ENCODE data around the gene L3MBTL1.

Gene L3MBTL1

DNA sequence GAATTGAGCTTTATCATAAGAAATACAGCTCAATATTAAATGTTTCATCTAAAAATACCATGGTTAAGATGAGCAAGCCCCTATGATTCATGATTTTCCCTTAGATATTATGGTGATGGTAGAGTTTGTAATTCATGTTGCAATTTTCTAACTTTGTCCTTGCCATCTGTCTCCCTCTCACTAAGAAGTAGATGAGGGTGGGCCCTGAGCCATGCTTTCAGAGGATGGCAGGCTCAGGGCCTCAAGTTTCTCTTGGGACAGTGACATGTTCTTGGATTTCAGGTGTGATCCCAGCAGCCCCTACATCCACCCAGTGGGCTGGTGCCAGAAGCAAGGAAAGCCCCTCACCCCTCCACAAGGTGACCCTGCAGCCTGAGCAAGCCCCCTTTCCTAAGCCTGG is 25.6 kb downstream of the L3MBTL1 start:
- in situ Hi-C loops (cut with MboI; ENCODE audit: low sequenced_read_pairs, unreplicated experiment): loop anchor here (10.0 to 25.0 kb wide), 2 partner anchors 154 to 552 kb away; no protein-coding TSS in a partner anchor
- TF ChIP-seq, protein P1, sequence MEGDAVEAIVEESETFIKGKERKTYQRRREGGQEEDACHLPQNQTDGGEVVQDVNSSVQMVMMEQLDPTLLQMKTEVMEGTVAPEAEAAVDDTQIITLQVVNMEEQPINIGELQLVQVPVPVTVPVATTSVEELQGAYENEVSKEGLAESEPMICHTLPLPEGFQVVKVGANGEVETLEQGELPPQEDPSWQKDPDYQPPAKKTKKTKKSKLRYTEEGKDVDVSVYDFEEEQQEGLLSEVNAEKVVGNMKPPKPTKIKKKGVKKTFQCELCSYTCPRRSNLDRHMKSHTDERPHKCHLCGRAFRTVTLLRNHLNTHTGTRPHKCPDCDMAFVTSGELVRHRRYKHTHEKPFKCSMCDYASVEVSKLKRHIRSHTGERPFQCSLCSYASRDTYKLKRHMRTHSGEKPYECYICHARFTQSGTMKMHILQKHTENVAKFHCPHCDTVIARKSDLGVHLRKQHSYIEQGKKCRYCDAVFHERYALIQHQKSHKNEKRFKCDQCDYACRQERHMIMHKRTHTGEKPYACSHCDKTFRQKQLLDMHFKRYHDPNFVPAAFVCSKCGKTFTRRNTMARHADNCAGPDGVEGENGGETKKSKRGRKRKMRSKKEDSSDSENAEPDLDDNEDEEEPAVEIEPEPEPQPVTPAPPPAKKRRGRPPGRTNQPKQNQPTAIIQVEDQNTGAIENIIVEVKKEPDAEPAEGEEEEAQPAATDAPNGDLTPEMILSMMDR (IDR thresholded peaks at IDR 0.05; ENCODE audit: borderline replicate concordance, control extremely low read depth, extremely low read depth, insufficient read depth, missing control alignments): no peak
- no peak for DNase-seq (ENCODE audit: low spot score)

DNA sequence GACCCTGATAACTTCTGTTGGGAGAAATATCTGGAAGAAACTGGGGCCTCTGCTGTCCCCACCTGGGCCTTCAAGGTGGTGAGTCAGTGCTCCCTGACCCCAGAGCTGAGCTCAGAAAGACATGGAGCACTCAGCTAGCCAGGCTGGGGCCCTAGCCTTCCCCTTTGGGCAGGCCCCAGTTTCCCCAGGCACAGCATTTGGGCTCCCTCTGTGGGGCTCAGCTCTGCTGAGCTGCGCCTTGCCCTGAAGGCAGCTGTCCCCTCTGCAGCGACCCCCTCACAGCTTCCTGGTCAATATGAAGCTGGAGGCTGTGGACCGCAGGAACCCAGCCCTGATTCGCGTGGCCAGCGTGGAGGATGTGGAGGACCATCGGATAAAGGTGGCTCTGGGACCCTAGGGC is 26.5 kb downstream of the L3MBTL1 start:
- no peak for DNase-seq (ENCODE audit: low spot score)
- in situ Hi-C loops (cut with MboI; ENCODE audit: low sequenced_read_pairs, unreplicated experiment): loop anchor here (10.0 to 25.0 kb wide), 2 partner anchors 153 to 551 kb away; no protein-coding TSS in a partner anchor
- TF ChIP-seq, protein P1 (IDR thresholded peaks at IDR 0.05; ENCODE audit: borderline replicate concordance, control extremely low read depth, extremely low read depth, insufficient read depth, missing control alignments): no peak

DNA sequence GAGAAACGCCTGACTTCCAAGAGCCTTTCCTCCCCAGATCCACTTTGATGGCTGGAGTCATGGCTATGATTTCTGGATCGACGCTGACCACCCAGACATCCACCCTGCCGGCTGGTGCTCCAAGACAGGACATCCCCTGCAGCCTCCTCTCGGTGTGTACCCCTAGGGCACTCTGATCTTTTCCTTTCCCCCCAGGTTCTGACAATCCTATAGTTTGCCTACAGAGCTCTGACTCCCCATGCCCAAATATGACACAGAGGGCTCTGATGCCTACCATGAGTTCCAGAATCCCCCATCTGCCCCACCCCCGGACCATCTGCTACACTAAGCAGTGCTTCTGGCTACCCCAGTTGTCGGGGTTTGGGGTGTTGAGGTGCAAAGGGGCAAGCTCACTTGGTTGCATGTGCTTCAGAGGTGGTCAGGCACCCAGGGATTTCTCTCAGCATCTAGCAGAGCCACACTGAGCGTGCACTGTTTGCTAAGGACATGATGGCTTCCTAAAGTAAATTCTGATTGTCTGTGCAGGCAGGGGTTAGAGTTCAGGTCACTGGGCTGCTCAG is 27.4 kb downstream of the L3MBTL1 start:
- in situ Hi-C loops (cut with MboI; ENCODE audit: low sequenced_read_pairs, unreplicated experiment): loop anchor here (10.0 to 25.0 kb wide), 2 partner anchors 152 to 550 kb away; no protein-coding TSS in a partner anchor
- no peak for DNase-seq (ENCODE audit: low spot score)
- TF ChIP-seq, protein P1 (IDR thresholded peaks at IDR 0.05; ENCODE audit: borderline replicate concordance, control extremely low read depth, extremely low read depth, insufficient read depth, missing control alignments): no peak

DNA sequence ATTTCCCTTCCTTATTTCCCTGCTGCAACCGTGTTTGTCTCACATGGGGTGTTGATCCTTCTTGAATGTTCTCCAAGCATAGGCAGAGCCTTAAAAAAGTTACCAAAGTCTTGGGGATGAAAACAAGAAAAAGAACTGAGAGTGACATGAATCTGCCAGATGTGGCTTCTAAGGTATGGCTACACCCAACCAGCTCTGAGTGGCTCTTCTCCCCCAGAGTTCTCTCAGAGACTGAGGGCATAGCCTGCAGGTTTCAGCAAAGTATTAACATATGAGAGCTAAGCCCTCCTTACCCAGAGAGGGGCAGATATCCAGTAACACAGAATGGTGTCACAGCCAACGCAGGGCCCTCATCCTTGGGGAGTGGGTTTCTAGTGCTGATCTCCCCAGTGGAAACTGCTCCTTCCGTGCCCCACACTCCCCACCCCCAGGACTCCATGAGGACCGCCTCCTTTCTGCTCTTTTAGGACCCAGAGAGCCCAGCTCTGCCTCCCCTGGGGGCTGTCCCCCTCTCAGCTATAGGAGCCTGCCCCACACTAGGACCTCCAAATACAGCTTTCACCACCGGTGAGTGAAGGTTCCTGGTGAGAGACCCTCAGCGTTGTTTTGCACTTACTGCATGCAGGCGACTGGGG is 28.0 kb downstream of the L3MBTL1 start:
- no peak for DNase-seq (ENCODE audit: low spot score)
- in situ Hi-C loops (cut with MboI; ENCODE audit: low sequenced_read_pairs, unreplicated experiment): loop anchor here (10.0 to 25.0 kb wide), 2 partner anchors 152 to 549 kb away; no protein-coding TSS in a partner anchor
- TF ChIP-seq, protein P1 (IDR thresholded peaks at IDR 0.05; ENCODE audit: borderline replicate concordance, control extremely low read depth, extremely low read depth, insufficient read depth, missing control alignments): no peak

DNA sequence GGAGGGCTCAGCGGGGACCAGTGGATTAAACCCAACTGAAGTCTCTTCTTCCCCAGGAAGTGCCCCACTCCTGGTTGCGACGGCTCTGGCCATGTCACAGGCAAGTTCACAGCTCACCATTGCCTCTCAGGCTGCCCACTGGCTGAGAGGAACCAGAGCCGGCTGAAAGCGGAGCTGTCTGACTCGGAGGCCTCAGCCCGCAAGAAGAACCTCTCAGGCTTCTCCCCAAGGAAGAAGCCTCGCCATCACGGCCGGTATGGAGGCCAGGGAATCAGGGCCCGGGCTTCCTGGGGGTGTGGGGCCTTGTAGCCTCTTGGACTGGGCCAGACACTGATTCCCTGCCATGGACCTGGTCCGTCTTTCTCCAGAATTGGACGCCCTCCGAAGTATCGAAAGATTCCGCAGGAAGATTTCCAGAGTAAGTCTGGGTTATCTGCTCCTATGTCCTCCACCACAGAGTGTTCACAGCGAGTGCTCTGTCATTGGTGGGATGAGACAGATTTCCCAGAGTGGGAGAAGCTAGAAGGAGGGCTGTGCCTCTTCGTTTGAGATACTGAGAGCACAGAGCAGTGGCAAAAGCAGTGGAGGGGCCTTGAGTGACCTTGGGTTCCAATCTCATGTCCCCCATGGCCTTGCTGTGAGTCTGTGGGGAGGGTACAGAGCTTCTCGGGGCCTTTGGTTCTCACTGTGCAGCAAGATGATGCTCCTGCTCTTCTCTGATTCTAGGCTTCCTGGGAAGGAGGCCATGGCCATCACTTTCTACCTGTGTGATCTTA is 28.7 kb downstream of the L3MBTL1 start:
- TF ChIP-seq, protein P1 (IDR thresholded peaks at IDR 0.05; ENCODE audit: borderline replicate concordance, control extremely low read depth, extremely low read depth, insufficient read depth, missing control alignments): no peak
- in situ Hi-C loops (cut with MboI; ENCODE audit: low sequenced_read_pairs, unreplicated experiment): loop anchor here (10.0 to 25.0 kb wide), 2 partner anchors 151 to 549 kb away; no protein-coding TSS in a partner anchor
- no peak for DNase-seq (ENCODE audit: low spot score)

DNA sequence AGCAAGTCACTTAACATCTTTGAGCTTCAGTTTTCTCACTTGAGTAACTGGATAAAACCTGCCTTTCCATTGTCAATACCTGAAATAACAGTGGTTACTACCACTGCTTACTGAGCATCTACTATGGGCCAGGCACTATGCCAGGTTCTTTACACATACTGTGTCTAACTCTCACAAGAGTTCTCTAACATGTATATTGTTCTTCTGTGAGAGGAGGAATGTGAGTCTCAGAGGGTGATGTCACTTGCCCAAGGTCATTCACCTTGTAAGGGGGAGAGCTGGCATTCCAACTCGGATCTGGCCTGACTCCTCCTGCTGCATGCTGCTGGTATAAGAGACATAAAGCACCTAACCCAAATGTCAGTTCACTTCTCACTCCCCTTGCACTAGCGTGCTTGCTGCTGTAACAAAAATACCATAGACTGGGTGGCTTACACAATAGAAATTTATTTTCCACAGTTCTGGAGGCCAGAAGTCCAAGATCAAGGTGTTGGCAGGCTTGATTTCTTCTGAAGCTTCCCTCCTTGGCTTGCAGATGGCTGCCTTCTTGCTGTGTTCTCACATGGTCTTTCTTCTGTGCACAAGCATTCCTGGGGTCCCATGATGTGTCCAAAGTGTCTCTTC is 29.4 kb downstream of the L3MBTL1 start:
- no peak for DNase-seq (ENCODE audit: low spot score)
- in situ Hi-C loops (cut with MboI; ENCODE audit: low sequenced_read_pairs, unreplicated experiment): loop anchor here (10.0 to 25.0 kb wide), 2 partner anchors 150 to 548 kb away; no protein-coding TSS in a partner anchor
- TF ChIP-seq, protein P1 (IDR thresholded peaks at IDR 0.05; ENCODE audit: borderline replicate concordance, control extremely low read depth, extremely low read depth, insufficient read depth, missing control alignments): no peak
